Upper lobe of right lung (tissue), 1 donor: Measurements from ENCODE around the gene ALDH5A1. TPM values are rescaled to one million over a fixed set of nuclear protein-coding genes. Genes with fewer than 3 reads are reported as not detected.

ENCODE experiments used
- ATAC-seq: fragments of 200-7000 bp; cut with Tn5 transposase; one replicate; pipeline ENCODE4 v1.9.1; 2020; ENCODE audit warnings: mild to moderate bottlenecking, moderate library complexity
- DNase-seq: peaks from one replicate; pipeline ENCODE4 v3.0.0-alpha.2; 2020
- H3K27ac ChIP-seq: fragments of 200-600 bp; one replicate; pipeline ENCODE4 v1.8.0; 2022
- H3K27me3 ChIP-seq: fragments of 200-600 bp; one replicate; pipeline ENCODE4 v1.8.0; 2022; ENCODE audit warnings: mild to moderate bottlenecking
- H3K36me3 ChIP-seq: fragments of 200-600 bp; one replicate; pipeline ENCODE4 v1.8.0; 2022
- H3K4me1 ChIP-seq: fragments of 200-600 bp; one replicate; pipeline ENCODE4 v1.8.0; 2022
- H3K4me3 ChIP-seq: fragments of 200-600 bp; one replicate; pipeline ENCODE4 v1.8.0; 2022; ENCODE audit warnings: mild to moderate bottlenecking
- H3K9me3 ChIP-seq: fragments of 200-600 bp; one replicate; pipeline ENCODE4 v1.8.0; 2022
- intact Hi-C: fragments of 100-400 bp; cut with DNase I; formaldehyde crosslinking; loops from one replicate; pipeline ENCODE4 v1.11.0; 2022
- total RNA-seq: library from RNA; stranded (reverse); fragmentation: NEBNext Ultra II Directional; extraction: Animal tissue kit (Norgen Biotek cat#: 25700); gene quantifications from one replicate; pipeline ENCODE4 v1.2.1, GENCODE V29; 2021
- TF ChIP-seq, protein P1 (sequence below): fragments of 200-600 bp; IDR thresholded peaks from one replicate; pipeline ENCODE4 v1.8.0; 2022; ENCODE audit warnings: antibody characterized with exemption
- donor health status: DM: no; HTN: yes; CAD: no; lungs with severe emphysema.

The ALDH5A1 gene
- total RNA-seq, 1 donor from 2014 or later: 15.5 TPM

DNA sequence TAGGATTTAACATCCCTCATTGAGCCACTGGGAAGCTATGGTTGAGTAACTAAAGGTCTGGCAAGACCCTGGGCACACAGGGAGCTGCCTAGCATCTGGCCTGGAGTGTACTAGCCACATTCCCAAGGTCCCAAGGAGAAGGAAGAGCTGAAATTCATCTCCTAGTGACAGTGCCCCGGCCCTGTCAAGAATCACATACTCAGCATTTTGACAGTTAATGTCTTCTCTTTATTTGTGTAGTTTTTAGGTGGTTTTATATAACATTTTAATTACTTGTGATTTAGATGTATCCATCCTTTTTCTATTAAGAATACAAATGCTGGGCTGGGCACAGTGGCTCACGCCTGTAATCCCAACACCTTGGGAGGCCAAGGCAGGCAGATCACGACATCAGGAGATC lies 40.4 kb downstream of the ALDH5A1 start:
- intact Hi-C loops: no loop called here
- H3K27ac ChIP-seq: no peak overlapping the region
- no peak overlapping the region for H3K4me3 ChIP-seq
- no peaks in the 10 kb centered on the region for H3K4me1 ChIP-seq
- H3K27me3 ChIP-seq: no peaks in the 10 kb centered on the region
- no peak for DNase-seq
- H3K36me3 ChIP-seq: peaks cover 20% of the 10 kb centered on the region
- H3K9me3 ChIP-seq: no peaks in the 10 kb centered on the region
- TF ChIP-seq, protein P1, sequence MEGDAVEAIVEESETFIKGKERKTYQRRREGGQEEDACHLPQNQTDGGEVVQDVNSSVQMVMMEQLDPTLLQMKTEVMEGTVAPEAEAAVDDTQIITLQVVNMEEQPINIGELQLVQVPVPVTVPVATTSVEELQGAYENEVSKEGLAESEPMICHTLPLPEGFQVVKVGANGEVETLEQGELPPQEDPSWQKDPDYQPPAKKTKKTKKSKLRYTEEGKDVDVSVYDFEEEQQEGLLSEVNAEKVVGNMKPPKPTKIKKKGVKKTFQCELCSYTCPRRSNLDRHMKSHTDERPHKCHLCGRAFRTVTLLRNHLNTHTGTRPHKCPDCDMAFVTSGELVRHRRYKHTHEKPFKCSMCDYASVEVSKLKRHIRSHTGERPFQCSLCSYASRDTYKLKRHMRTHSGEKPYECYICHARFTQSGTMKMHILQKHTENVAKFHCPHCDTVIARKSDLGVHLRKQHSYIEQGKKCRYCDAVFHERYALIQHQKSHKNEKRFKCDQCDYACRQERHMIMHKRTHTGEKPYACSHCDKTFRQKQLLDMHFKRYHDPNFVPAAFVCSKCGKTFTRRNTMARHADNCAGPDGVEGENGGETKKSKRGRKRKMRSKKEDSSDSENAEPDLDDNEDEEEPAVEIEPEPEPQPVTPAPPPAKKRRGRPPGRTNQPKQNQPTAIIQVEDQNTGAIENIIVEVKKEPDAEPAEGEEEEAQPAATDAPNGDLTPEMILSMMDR: no peak
- ATAC-seq: no peak

DNA sequence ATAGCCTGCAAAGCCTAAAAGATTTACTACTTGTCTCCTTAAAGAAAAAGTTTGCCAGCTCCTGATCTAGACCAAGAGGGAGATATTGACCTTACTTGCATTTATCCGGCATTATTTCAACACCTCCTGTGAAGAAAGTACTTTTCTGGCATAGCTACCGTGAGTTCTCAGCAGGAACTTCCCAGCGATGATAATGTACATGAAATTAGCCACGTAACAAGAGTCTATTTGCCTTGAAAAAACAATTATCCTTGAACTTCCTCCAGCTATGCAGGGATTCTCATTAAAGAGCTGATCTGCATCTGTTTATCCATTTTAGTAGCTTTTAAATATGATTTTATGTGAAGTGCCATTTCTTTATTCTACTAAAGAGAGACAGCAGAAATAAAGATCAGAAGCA lies 41.7 kb downstream of the ALDH5A1 start:
- no peaks in the 10 kb centered on the region for H3K4me1 ChIP-seq
- H3K36me3 ChIP-seq: peaks cover 17% of the 10 kb centered on the region
- no peak overlapping the region for H3K27ac ChIP-seq
- H3K4me3 ChIP-seq: no peak overlapping the region
- H3K9me3 ChIP-seq: no peaks in the 10 kb centered on the region
- TF ChIP-seq, protein P1: no peak
- intact Hi-C loops: no loop called here
- DNase-seq: no peak
- H3K27me3 ChIP-seq: no peaks in the 10 kb centered on the region
- no peak for ATAC-seq

DNA sequence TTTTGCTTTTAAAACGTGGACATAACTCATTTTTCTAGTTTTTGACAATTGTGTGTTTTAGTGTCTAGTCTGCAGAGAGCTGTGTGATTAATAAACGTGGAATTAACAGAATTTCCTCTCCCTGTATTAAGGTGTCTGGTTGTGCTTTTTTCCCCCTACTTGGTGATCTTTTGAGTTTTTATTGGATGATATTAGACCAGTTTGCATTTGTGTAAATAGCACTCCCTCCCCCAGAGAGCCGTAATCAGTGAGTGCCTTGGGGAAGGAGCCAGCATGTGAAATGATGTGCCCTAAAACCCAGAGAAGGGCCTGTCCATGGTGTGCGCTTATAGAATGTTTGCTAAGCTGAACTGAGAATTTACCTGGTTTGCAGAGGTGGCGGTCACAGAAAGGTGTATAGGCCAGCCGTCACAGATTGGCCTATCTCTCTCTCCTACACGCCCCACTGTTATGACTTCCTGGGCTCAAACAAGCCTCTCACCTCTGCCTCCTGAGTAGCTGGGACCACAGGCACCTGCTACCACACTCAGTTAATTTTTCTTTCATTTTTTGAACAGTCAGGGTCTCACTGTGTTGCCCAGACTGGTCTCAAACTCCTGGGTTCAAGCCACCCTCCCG lies 42.4 kb downstream of the ALDH5A1 start:
- H3K36me3 ChIP-seq: peaks cover 17% of the 10 kb centered on the region
- H3K27me3 ChIP-seq: no peaks in the 10 kb centered on the region
- H3K4me3 ChIP-seq: no peak overlapping the region
- no peak overlapping the region for H3K27ac ChIP-seq
- ATAC-seq: no peak
- TF ChIP-seq, protein P1: no peak
- no peaks in the 10 kb centered on the region for H3K9me3 ChIP-seq
- H3K4me1 ChIP-seq: no peaks in the 10 kb centered on the region
- intact Hi-C loops: no loop called here
- DNase-seq: no peak

DNA sequence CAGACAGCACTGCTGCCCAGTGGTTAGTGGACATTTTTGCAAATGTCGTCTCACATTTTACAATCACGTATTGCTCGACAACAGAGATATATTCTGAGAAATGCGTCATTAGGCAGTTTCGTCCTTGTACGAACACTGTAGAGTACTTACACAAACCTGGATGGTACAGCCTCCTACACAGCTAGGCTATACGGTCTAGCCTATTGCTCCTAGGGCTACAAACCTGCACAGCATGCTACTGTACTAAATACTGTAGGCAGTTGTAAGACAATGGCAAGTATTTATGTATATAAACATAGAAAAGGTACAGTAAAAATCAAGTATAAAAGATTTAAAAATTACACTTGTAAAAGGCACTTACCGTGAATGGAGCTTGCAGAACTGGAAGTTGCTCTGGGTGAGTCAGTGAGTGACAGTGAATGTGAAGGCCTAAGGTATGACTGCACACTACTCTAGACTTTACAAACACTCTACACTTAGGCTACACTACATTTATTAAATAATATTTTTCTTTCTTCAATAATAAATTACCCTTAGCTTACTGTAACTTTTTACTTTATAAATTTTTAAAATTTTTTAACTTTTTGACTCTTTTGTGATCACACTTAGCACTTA lies 43.1 kb downstream of the ALDH5A1 start:
- no peak overlapping the region for H3K4me3 ChIP-seq
- H3K9me3 ChIP-seq: no peaks in the 10 kb centered on the region

DNA sequence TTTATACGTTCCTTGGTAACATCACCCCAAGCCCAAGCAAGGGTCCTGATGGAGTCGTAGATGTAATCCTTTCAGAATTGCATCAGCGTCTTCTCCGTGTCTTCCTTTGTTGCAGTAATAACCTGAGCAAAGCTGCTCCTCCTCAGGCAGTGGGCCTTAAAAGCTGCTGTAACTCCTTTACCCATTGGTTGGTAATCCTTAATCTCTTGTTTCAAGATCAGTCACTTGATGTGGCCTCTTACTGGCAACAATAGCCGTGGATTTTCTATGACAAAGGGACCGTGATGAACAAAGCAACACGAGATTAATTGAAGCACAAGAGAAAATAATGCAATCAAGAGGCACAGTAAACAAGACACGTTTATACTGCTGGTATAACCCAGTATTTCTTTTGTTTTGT lies 44.6 kb downstream of the ALDH5A1 start:
- TF ChIP-seq, protein P1: no peak
- Histone ChIP-seq H3K36me3 (peaks cover 5% of the 10 kb centered on the region), H3K9me3 (no peaks in the 10 kb centered on the region), H3K4me1 (no peaks in the 10 kb centered on the region), H3K27me3 (no peaks in the 10 kb centered on the region), H3K4me3 (no peak overlapping the region), H3K27ac (no peak overlapping the region)
- ATAC-seq (no peak), DNase-seq (no peak)
- intact Hi-C loops: no loop called here

More for the DNA sequence above, 43.1 kb downstream of the ALDH5A1 start:
- Histone ChIP-seq H3K27me3 (no peaks in the 10 kb centered on the region), H3K4me1 (no peaks in the 10 kb centered on the region), H3K27ac (no peak overlapping the region), H3K36me3 (peaks cover 17% of the 10 kb centered on the region)
- ATAC-seq (no peak), DNase-seq (no peak)
- intact Hi-C loops: no loop called here
- TF ChIP-seq, protein P1: no peak
